Activated CD8-positive, alpha-beta memory T cell treated with anti-CD3 and anti-CD28 coated beads, Interleukin-2, amount 10 ng/mL, durations not matched to agents 7 days and 5 days (primary cell): ENCODE measurements around the gene ERC1. TPM values are rescaled to one million over a fixed set of nuclear protein-coding genes. Genes with fewer than 3 reads are reported as not detected.

ENCODE experiments used
- ATAC-seq: fragments of 150-1000 bp; cut with Tn5 transposase; one replicate; pipeline ENCODE4 v1.10.0; 2021; ENCODE audit warnings: moderate library complexity
- CTCF ChIA-PET: fragments of 350-600 bp; sonication (Branson Sonifier 250); formaldehyde crosslinking; loops from one replicate; lab custom pipeline; 2021; ENCODE audit warnings: antibody characterized with exemption; lab: Charles Lee
- DNase-seq: peaks from one replicate; pipeline ENCODE4 v3.0.0-alpha.2; 2020
- H3K27ac Mint-ChIP-seq: one replicate; pipeline ENCODE4 v1.8.0; 2021; ENCODE audit warnings: mild to moderate bottlenecking, mixed read lengths
- H3K27me3 Mint-ChIP-seq: one replicate; pipeline ENCODE4 v1.8.0; 2021; ENCODE audit warnings: mixed read lengths
- H3K36me3 Mint-ChIP-seq: one replicate; pipeline ENCODE4 v1.8.0; 2021; ENCODE audit warnings: mild to moderate bottlenecking, mixed read lengths
- H3K4me1 Mint-ChIP-seq: one replicate; pipeline ENCODE4 v1.8.0; 2021; ENCODE audit warnings: mixed read lengths
- H3K4me3 Mint-ChIP-seq: one replicate; pipeline ENCODE4 v1.8.0; 2021; ENCODE audit warnings: mild to moderate bottlenecking, moderate library complexity, mixed read lengths
- H3K9me3 Mint-ChIP-seq: one replicate; pipeline ENCODE4 v1.8.0; 2022; ENCODE audit warnings: low read depth, mixed read lengths
- total RNA-seq, 2 experiments: library from RNA; stranded (reverse); gene quantifications; one replicate each; pipeline ENCODE4 v1.2.3, GENCODE V29; 2021

Gene ERC1
- total RNA-seq, 2 experiments from 2014 or later, result 18.8 to 25.2 TPM

DNA sequence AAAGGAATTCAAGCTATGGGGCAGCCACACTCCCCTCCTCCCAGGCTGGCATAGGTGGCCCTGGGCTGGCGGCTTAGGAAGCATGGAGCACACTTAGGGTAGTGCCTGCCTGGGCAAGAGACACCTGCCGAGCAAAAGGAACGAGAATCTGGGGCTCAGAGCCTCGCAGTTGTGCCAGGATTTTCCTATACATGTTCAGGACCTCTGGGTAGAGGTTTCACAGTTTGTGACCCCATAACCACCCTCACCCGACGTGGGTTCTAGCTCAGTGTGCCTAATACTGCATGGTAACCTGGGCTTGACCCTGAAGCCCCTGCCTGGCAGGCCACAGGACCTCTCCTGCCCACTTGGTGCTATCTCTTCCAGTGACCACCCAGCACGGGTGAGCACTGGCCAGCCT, 503.8 kb downstream of the ERC1 start:
- Mint-ChIP-seq H3K27ac (no peak overlapping the region), H3K4me1 (no peaks in the 10 kb centered on the region), H3K9me3 (no peaks in the 10 kb centered on the region), H3K4me3 (no peak overlapping the region), H3K36me3 (no peaks in the 10 kb centered on the region), H3K27me3 (peaks cover 5% of the 10 kb centered on the region)
- ATAC-seq (no peak), DNase-seq (no peak)
- CTCF ChIA-PET, result interaction anchor here (1.2 kb wide), 1 partner anchor 18 kb away, joined by 3 read pairs; no protein-coding TSS in a partner anchor

- Mint-ChIP-seq H3K4me1 (no peaks in the 10 kb centered on the region), H3K27ac (no peak overlapping the region), H3K36me3 (no peaks in the 10 kb centered on the region), H3K9me3 (no peaks in the 10 kb centered on the region), H3K27me3 (peaks cover 5% of the 10 kb centered on the region), H3K4me3 (no peak overlapping the region)
- CTCF ChIA-PET, result no interaction called here
- no peak for DNase-seq
- no peak for ATAC-seq
These were observed 505.3 kb downstream of the ERC1 start for GRCh38 chr12:1496162-1496900.

DNA sequence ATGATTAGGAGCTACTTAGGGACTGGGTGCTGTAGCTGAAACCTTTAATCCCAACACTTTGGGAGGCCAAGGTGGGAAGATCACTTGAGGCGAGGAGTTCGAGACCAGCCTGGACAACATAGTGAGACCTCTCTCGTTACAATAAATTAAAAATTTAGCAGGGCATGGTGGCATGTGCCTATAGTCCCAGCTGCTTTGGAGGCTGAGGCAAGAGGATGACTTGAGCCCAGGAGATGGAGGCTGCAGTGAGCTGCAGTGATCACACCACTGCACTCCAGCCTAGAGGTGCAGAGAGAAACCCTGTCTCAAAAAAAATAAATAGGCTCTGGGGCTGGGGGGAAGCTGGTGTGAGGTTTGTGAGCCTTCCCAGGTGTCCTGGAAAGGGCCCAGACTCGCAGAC, 506.1 kb downstream of the ERC1 start:
- ATAC-seq, result no peak
- no peaks in the 10 kb centered on the region for H3K4me1 Mint-ChIP-seq
- no peak overlapping the region for H3K27ac Mint-ChIP-seq
- no peak for DNase-seq
- H3K9me3 Mint-ChIP-seq, result no peaks in the 10 kb centered on the region
- peaks cover 5% of the 10 kb centered on the region for H3K27me3 Mint-ChIP-seq
- H3K36me3 Mint-ChIP-seq, result no peaks in the 10 kb centered on the region
- CTCF ChIA-PET, result no interaction called here
- no peak overlapping the region for H3K4me3 Mint-ChIP-seq

- Mint-ChIP-seq H3K9me3 (no peaks in the 10 kb centered on the region), H3K27ac (no peak overlapping the region), H3K4me1 (no peaks in the 10 kb centered on the region), H3K4me3 (no peak overlapping the region), H3K36me3 (no peaks in the 10 kb centered on the region), H3K27me3 (peaks cover 14% of the 10 kb centered on the region)
- no peak for DNase-seq
- CTCF ChIA-PET, result interaction anchor here (1.3 kb wide), 1 partner anchor 9 kb away, joined by 4 read pairs; no protein-coding TSS in a partner anchor
- no peak for ATAC-seq
These were observed 507.2 kb downstream of the ERC1 start for GRCh38 chr12:1498199-1498740.

DNA sequence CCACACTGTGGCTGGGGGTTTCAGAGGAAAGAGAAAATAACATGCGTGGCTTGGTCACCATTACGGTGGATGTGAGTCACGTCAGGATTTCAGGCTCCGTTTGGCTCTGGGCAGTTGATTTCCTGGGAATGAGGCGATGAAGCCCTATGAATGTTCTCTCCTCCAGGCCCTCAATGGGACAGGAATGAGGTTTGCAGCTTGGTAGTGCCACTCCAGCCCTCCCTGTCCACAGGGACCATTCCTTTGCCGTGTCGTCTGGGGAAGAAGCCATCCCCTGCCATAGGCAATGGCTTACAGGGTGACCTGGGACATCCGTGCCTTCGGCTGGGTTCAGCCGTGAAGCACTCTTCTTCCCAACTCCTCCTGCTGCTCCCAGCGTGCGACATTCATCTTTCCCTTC, 508.3 kb downstream of the ERC1 start:
- CTCF ChIA-PET, result no interaction called here
- ATAC-seq (no peak), DNase-seq (no peak)
- H3K27me3 Mint-ChIP-seq, result peaks cover 22% of the 10 kb centered on the region
- H3K27ac Mint-ChIP-seq, result no peak overlapping the region
- H3K36me3 Mint-ChIP-seq, result no peaks in the 10 kb centered on the region
- H3K4me1 Mint-ChIP-seq, result peaks cover 4% of the 10 kb centered on the region
- H3K9me3 Mint-ChIP-seq, result no peaks in the 10 kb centered on the region
- no peak overlapping the region for H3K4me3 Mint-ChIP-seq

- no peak for ATAC-seq
- no peak overlapping the region for H3K27ac Mint-ChIP-seq
- H3K27me3 Mint-ChIP-seq, result peaks cover 31% of the 10 kb centered on the region
- peaks cover 11% of the 10 kb centered on the region for H3K4me1 Mint-ChIP-seq
- H3K36me3 Mint-ChIP-seq, result no peaks in the 10 kb centered on the region
- H3K4me3 Mint-ChIP-seq, result no peak overlapping the region
- no peaks in the 10 kb centered on the region for H3K9me3 Mint-ChIP-seq
- no peak for DNase-seq
- CTCF ChIA-PET, result no interaction called here
These were observed 509.2 kb downstream of the ERC1 start for GRCh38 chr12:1500095-1500801.

DNA sequence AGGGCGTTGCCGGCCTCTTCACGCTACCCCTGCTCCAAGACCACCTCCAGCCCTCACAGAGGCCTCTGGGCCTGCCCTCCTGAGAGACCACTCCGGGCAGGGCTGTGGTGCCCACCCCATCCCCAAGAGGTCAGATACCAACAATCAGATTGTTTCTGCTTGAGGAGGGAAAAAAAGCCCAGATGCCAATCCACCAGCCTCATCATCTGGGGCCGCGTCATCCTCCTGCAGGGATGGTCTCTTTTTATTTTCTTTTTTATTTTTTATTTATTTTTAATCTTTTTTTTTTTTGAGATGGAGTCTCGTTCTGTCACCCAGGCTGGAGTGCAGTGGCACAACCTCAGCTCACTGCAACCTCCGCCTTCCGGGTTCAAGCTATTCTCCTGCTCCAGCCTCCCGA, 510.0 kb downstream of the ERC1 start:
- no peak for DNase-seq
- Mint-ChIP-seq H3K4me1 (peaks cover 13% of the 10 kb centered on the region), H3K9me3 (no peaks in the 10 kb centered on the region), H3K27me3 (peaks cover 37% of the 10 kb centered on the region), H3K4me3 (no peak overlapping the region), H3K27ac (no peak overlapping the region), H3K36me3 (no peaks in the 10 kb centered on the region)
- ATAC-seq, result no peak
- CTCF ChIA-PET, result no interaction called here

GRCh38 chr12:1501695-1502378, 510.8 kb downstream of the ERC1 start:
- DNase-seq (no peak), ATAC-seq (no peak)
- Mint-ChIP-seq H3K36me3 (no peaks in the 10 kb centered on the region), H3K9me3 (no peaks in the 10 kb centered on the region), H3K27ac (no peak overlapping the region), H3K4me1 (peaks cover 13% of the 10 kb centered on the region), H3K27me3 (peaks cover 43% of the 10 kb centered on the region), H3K4me3 (no peak overlapping the region)
- CTCF ChIA-PET, result no interaction called here

- ATAC-seq, result no peak
- Mint-ChIP-seq H3K9me3 (no peaks in the 10 kb centered on the region), H3K27ac (no peak overlapping the region), H3K4me3 (no peak overlapping the region), H3K27me3 (peaks cover 43% of the 10 kb centered on the region), H3K4me1 (peaks cover 13% of the 10 kb centered on the region), H3K36me3 (no peaks in the 10 kb centered on the region)
- CTCF ChIA-PET, result no interaction called here
- DNase-seq, result no peak
These were observed 511.3 kb downstream of the ERC1 start for GRCh38 chr12:1502379-1502720.

GRCh38 chr12:1502831-1503230, 511.8 kb downstream of the ERC1 start:
- CTCF ChIA-PET, result no interaction called here
- no peaks in the 10 kb centered on the region for H3K36me3 Mint-ChIP-seq

GRCh38 chr12:1503281-1503711, 512.3 kb downstream of the ERC1 start:
- Mint-ChIP-seq H3K27me3 (peaks cover 38% of the 10 kb centered on the region), H3K4me3 (no peak overlapping the region), H3K27ac (no peak overlapping the region), H3K4me1 (peaks cover 13% of the 10 kb centered on the region), H3K9me3 (no peaks in the 10 kb centered on the region), H3K36me3 (no peaks in the 10 kb centered on the region)
- ATAC-seq, result no peak
- DNase-seq, result no peak
- CTCF ChIA-PET, result no interaction called here

More at GRCh38 chr12:1502831-1503230, 511.8 kb downstream of the ERC1 start:
- Mint-ChIP-seq H3K27me3 (peaks cover 39% of the 10 kb centered on the region), H3K4me1 (peaks cover 13% of the 10 kb centered on the region), H3K27ac (no peak overlapping the region), H3K4me3 (no peak overlapping the region), H3K9me3 (no peaks in the 10 kb centered on the region)
- ATAC-seq, result no peak
- no peak for DNase-seq

DNA sequence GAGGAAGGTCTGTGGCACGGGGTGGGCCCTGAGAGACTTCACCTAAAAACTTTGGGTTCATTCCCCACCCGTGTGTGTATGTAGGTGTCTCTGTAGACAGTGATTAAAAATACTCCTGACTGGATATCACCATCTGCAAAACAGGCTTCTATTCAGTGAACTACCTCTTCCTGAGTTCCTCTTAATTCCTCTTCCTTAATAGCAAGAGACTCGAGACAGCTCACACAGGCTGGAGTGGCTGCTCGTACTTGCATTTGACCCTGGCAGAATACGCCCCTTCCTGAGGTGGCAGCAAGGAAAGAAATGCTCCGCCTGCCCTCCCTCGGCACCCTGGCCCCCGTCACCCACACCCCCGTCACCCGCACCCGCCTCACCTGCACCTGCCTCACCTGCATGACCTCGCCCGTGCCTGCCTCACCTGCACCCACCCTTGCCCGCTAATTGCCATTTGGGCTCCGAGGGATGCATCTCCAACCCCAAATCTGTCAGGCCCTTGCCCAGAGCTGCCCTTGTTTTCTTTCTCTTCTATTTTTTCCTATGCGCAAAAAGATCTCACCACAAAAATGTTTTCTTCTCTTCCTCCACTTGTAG, 513.4 kb downstream of the ERC1 start:
- H3K27ac Mint-ChIP-seq, result no peak overlapping the region
- peaks cover 40% of the 10 kb centered on the region for H3K27me3 Mint-ChIP-seq
- peak overlapping the region; percentile 5 for H3K4me3 Mint-ChIP-seq
- CTCF ChIA-PET, result no interaction called here
- H3K9me3 Mint-ChIP-seq, result no peaks in the 10 kb centered on the region
- H3K4me1 Mint-ChIP-seq, result peaks cover 13% of the 10 kb centered on the region
- no peaks in the 10 kb centered on the region for H3K36me3 Mint-ChIP-seq
- ATAC-seq (no peak), DNase-seq (no peak)

DNA sequence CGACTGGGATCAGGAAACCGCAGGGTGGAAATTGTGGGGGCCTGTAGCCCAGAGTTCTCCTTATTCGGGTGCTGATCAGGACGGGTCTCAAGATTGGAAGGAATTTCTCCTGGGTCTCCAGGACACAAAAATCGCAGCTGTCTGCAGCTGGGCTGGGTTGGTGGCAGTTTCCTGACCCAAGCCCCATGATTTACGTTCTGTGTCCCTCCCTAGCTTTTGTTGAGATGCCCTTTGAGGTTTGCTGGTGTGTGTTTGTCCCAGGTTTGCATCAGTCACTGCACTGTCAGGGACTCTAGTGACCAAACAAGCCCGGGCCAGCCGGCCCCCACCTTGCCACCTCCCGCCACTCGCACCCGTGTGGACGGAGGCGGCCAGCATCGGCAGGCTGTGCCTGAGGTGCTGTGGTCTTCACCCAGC, 513.9 kb downstream of the ERC1 start:
- H3K27ac Mint-ChIP-seq, result no peak overlapping the region
- CTCF ChIA-PET, result no interaction called here
- H3K4me3 Mint-ChIP-seq, result peak overlapping the region; percentile 5
- DNase-seq (no peak), ATAC-seq (no peak)
- no peaks in the 10 kb centered on the region for H3K9me3 Mint-ChIP-seq
- H3K27me3 Mint-ChIP-seq, result peaks cover 43% of the 10 kb centered on the region
- H3K4me1 Mint-ChIP-seq, result peaks cover 13% of the 10 kb centered on the region
- H3K36me3 Mint-ChIP-seq, result no peaks in the 10 kb centered on the region
